C4-2B (cell line): ENCODE data around the gene SCGB3A2.

Experiments used
- ZFX ChIP-seq: fragments of 450-650 bp; IDR thresholded peaks from 2 replicates; pipeline ENCODE4 v1.6.1; 2017
- TF ChIP-seq, protein P1 (sequence below): fragments of 450-650 bp; conservative IDR thresholded peaks from 2 replicates; pipeline ENCODE4 v1.5.1; 2017; ENCODE audit warnings: mild to moderate bottlenecking

DNA sequence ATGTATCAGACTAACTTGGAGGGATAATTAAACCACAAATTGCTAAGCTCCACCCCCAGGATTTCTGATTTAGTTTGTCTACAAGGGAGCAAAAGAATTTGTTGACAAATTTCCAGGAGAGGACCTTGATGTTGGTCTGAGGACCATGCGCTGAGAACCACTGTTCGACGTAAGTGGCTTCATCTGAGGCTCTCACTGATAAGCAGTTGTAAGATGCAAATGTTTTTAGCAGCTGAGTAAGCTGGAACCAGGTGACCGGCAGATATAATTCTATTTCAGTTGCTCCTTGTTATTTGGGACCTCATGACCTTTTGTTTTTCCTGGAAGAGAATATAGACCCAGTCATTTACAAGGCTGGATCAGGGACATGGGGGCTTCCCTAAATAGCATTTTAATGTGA is 32.9 kb upstream of the SCGB3A2 start:
- TF ChIP-seq, protein P1, sequence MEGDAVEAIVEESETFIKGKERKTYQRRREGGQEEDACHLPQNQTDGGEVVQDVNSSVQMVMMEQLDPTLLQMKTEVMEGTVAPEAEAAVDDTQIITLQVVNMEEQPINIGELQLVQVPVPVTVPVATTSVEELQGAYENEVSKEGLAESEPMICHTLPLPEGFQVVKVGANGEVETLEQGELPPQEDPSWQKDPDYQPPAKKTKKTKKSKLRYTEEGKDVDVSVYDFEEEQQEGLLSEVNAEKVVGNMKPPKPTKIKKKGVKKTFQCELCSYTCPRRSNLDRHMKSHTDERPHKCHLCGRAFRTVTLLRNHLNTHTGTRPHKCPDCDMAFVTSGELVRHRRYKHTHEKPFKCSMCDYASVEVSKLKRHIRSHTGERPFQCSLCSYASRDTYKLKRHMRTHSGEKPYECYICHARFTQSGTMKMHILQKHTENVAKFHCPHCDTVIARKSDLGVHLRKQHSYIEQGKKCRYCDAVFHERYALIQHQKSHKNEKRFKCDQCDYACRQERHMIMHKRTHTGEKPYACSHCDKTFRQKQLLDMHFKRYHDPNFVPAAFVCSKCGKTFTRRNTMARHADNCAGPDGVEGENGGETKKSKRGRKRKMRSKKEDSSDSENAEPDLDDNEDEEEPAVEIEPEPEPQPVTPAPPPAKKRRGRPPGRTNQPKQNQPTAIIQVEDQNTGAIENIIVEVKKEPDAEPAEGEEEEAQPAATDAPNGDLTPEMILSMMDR: no peak
- TF ChIP-seq ZFX: no peak
